Measurements from ENCODE around the gene AGAP1.
A peak's percentile ranks its signal among the peaks of the same experiment; 100 is the strongest.

Gene AGAP1

GRCh38 chr2:235577404-235578330 lies 83.8 kb downstream of the AGAP1 start:
- peaks cover 9% of the 10 kb centered on the region; the same call in 1 of the 2 replicates for H3K9me3 ChIP-seq
- no peak overlapping the region for H3K4me3 ChIP-seq
- no peak overlapping the region for H3K4me2 ChIP-seq
- 0 out of 2 replicates have a peak, but pooled peaks cover 4% of the 10 kb centered on the region for H3K36me3 ChIP-seq
- H4K20me1 ChIP-seq: peaks cover 97% of the 10 kb centered on the region
- H3K27ac ChIP-seq: no peak overlapping the region
- no peak for TF ChIP-seq Cebpa-rat (IDR thresholded peaks at IDR 0.05)
- H3K9ac ChIP-seq: no peak overlapping the region
- H3K27me3 ChIP-seq: no peaks in the 10 kb centered on the region; the same call in 1 of the 2 replicates
- H3K4me1 ChIP-seq: peaks cover 14% of the 10 kb centered on the region

- Histone ChIP-seq H3K4me3 (no peak overlapping the region), H3K4me1 (peaks cover 20% of the 10 kb centered on the region), H3K4me2 (no peak overlapping the region), H3K9me3 (peaks cover 9% of the 10 kb centered on the region; the same call in 1 of the 2 replicates), H4K20me1 (peaks cover 97% of the 10 kb centered on the region), H3K9ac (no peak overlapping the region), H3K27me3 (no peaks in the 10 kb centered on the region), H3K36me3 (0 out of 2 replicates have a peak, but pooled peaks cover 4% of the 10 kb centered on the region), H3K27ac (no peak overlapping the region)
- no peak for TF ChIP-seq Cebpa-rat (IDR thresholded peaks at IDR 0.05)
Measured at GRCh38 chr2:235579128-235579527, 85.3 kb downstream of the AGAP1 start.

GRCh38 chr2:235580426-235581157 lies 86.7 kb downstream of the AGAP1 start:
- Histone ChIP-seq H3K9me3 (peaks cover 9% of the 10 kb centered on the region; the same call in 1 of the 2 replicates), H3K27ac (no peak overlapping the region), H4K20me1 (peaks cover 98% of the 10 kb centered on the region), H3K4me1 (peaks cover 20% of the 10 kb centered on the region), H3K4me3 (no peak overlapping the region), H3K9ac (no peak overlapping the region), H3K36me3 (0 out of 2 replicates have a peak, but pooled peaks cover 4% of the 10 kb centered on the region), H3K27me3 (no peaks in the 10 kb centered on the region), H3K4me2 (no peak overlapping the region)
- TF ChIP-seq Cebpa-rat (IDR thresholded peaks at IDR 0.05): no peak

- no peak for TF ChIP-seq Cebpa-rat (IDR thresholded peaks at IDR 0.05)
- peaks cover 9% of the 10 kb centered on the region; the same call in 1 of the 2 replicates for H3K9me3 ChIP-seq
- peak overlapping the region; percentile 72 for H3K4me2 ChIP-seq
- H4K20me1 ChIP-seq: peaks cover 98% of the 10 kb centered on the region
- H3K4me3 ChIP-seq: no peak overlapping the region
- no peaks in the 10 kb centered on the region for H3K27me3 ChIP-seq
- H3K27ac ChIP-seq: no peak overlapping the region
- peaks cover 20% of the 10 kb centered on the region for H3K4me1 ChIP-seq
- H3K36me3 ChIP-seq: peaks cover 4% of the 10 kb centered on the region; the same call in 1 of the 2 replicates
- no peak overlapping the region for H3K9ac ChIP-seq
Measured at GRCh38 chr2:235582081-235582686, 88.3 kb downstream of the AGAP1 start.

- H3K4me3 ChIP-seq: no peak overlapping the region
- H3K4me2 ChIP-seq: peak overlapping the region; percentile 72
- H3K27ac ChIP-seq: no peak overlapping the region
- H3K27me3 ChIP-seq: no peaks in the 10 kb centered on the region
- H3K4me1 ChIP-seq: peaks cover 22% of the 10 kb centered on the region
- TF ChIP-seq Cebpa-rat (IDR thresholded peaks at IDR 0.05): no peak
- H4K20me1 ChIP-seq: peaks cover 98% of the 10 kb centered on the region
- peaks cover 4% of the 10 kb centered on the region; the same call in 1 of the 2 replicates for H3K36me3 ChIP-seq
- no peak overlapping the region for H3K9ac ChIP-seq
- H3K9me3 ChIP-seq: peaks cover 9% of the 10 kb centered on the region; the same call in 1 of the 2 replicates
Measured at GRCh38 chr2:235582729-235583128, 88.9 kb downstream of the AGAP1 start.

GRCh38 chr2:235583144-235583543 lies 89.3 kb downstream of the AGAP1 start:
- peaks cover 2% of the 10 kb centered on the region; the same call in 1 of the 2 replicates for H3K36me3 ChIP-seq
- peaks cover 9% of the 10 kb centered on the region; the same call in 1 of the 2 replicates for H3K9me3 ChIP-seq
- H3K9ac ChIP-seq: no peak overlapping the region
- H3K27ac ChIP-seq: no peak overlapping the region
- peaks cover 24% of the 10 kb centered on the region for H3K4me1 ChIP-seq
- H4K20me1 ChIP-seq: peaks cover 98% of the 10 kb centered on the region
- no peak for TF ChIP-seq Cebpa-rat (IDR thresholded peaks at IDR 0.05)
- no peak overlapping the region for H3K4me3 ChIP-seq
- H3K27me3 ChIP-seq: no peaks in the 10 kb centered on the region
- peak overlapping the region; percentile 72 for H3K4me2 ChIP-seq

GRCh38 chr2:235583925-235584637 lies 90.2 kb downstream of the AGAP1 start:
- Histone ChIP-seq H4K20me1 (peaks cover 98% of the 10 kb centered on the region), H3K9me3 (peaks cover 7% of the 10 kb centered on the region; the same call in 1 of the 2 replicates), H3K36me3 (no peaks in the 10 kb centered on the region; the same call in 1 of the 2 replicates), H3K4me3 (no peak overlapping the region), H3K4me1 (peaks cover 24% of the 10 kb centered on the region), H3K4me2 (no peak overlapping the region), H3K9ac (no peak overlapping the region), H3K27ac (no peak overlapping the region), H3K27me3 (no peaks in the 10 kb centered on the region)
- no peak for TF ChIP-seq Cebpa-rat (IDR thresholded peaks at IDR 0.05)

- Histone ChIP-seq H3K4me1 (peaks cover 24% of the 10 kb centered on the region), H3K27me3 (no peaks in the 10 kb centered on the region), H3K4me2 (no peak overlapping the region), H3K27ac (no peak overlapping the region), H4K20me1 (peaks cover 97% of the 10 kb centered on the region), H3K9me3 (0 out of 2 replicates have a peak, but pooled peaks cover 4% of the 10 kb centered on the region), H3K36me3 (no peaks in the 10 kb centered on the region; the same call in 1 of the 2 replicates), H3K9ac (no peak overlapping the region), H3K4me3 (no peak overlapping the region)
- no peak for TF ChIP-seq Cebpa-rat (IDR thresholded peaks at IDR 0.05)
Measured at GRCh38 chr2:235584638-235585007, 90.8 kb downstream of the AGAP1 start.

- TF ChIP-seq Cebpa-rat (IDR thresholded peaks at IDR 0.05): no peak
- no peak overlapping the region for H3K4me3 ChIP-seq
- H4K20me1 ChIP-seq: peaks cover 93% of the 10 kb centered on the region
Measured at GRCh38 chr2:235587202-235587601, 93.4 kb downstream of the AGAP1 start.

More at GRCh38 chr2:235587202-235587601, 93.4 kb downstream of the AGAP1 start:
- Histone ChIP-seq H3K36me3 (no peaks in the 10 kb centered on the region; the same call in 1 of the 2 replicates), H3K27me3 (no peaks in the 10 kb centered on the region), H3K4me2 (no peak overlapping the region), H3K27ac (no peak overlapping the region), H3K9me3 (no peaks in the 10 kb centered on the region), H3K4me1 (peaks cover 28% of the 10 kb centered on the region), H3K9ac (no peak overlapping the region)
